ENCODE measurements around the gene ROM1. TPM values are rescaled to one million over a fixed set of nuclear protein-coding genes. Genes with fewer than 3 reads are reported as not detected.
"Not testable (repeated sequence)": the region's sequence is repeated elsewhere in the genome, so short reads cannot be mapped to it uniquely, and the experiment has no call there.

ROM1 gene
- total RNA-seq, 1 donor from 2014 or later: 2.1 TPM

GRCh38 chr11:62648967-62649364 is 35.9 kb downstream of the ROM1 start:
- Mint-ChIP-seq H3K27ac (ENCODE audit: unreplicated experiment) (no peak overlapping the region), H3K9me3 (ENCODE audit: unreplicated experiment) (no peaks in the 10 kb centered on the region)

DNA sequence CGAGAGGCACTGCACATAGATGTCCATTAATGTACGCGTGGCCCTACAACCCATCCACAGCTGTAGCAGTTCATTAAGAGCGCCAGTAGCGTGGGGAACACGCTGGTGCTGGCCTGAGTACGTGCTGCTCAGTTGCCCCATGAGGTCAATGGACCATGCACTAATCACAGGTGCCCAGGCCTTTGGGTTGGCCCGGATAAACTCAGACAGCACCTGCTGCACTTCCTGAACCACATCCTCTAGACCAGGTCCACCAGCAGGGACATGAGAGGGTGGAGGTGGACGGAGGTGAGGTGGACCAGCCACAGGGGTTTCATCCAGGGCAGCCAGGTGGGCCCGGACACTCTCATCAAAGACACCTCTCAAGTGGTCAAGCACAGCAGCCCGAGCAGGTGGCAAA is 36.4 kb downstream of the ROM1 start:
- no peak overlapping the region for H3K27ac Mint-ChIP-seq (ENCODE audit: unreplicated experiment)
- no peak for DNase-seq (ENCODE audit: low spot score)
- no peaks in the 10 kb centered on the region for H3K9me3 Mint-ChIP-seq (ENCODE audit: unreplicated experiment)
- peaks cover 22% of the 10 kb centered on the region for H3K4me1 Mint-ChIP-seq (ENCODE audit: unreplicated experiment)
- H3K36me3 Mint-ChIP-seq (ENCODE audit: low read depth, unreplicated experiment): peaks cover 25% of the 10 kb centered on the region
- H3K27me3 Mint-ChIP-seq (ENCODE audit: unreplicated experiment): peaks cover 19% of the 10 kb centered on the region
- no peak overlapping the region for H3K4me3 Mint-ChIP-seq (ENCODE audit: unreplicated experiment)
- no peak for TF ChIP-seq CTCF (IDR thresholded peaks at IDR 0.05; ENCODE audit: unreplicated experiment)

More at GRCh38 chr11:62648967-62649364, 35.9 kb downstream of the ROM1 start:
- TF ChIP-seq CTCF (IDR thresholded peaks at IDR 0.05; ENCODE audit: unreplicated experiment): no peak
- DNase-seq (ENCODE audit: low spot score): no peak
- Mint-ChIP-seq H3K4me1 (ENCODE audit: unreplicated experiment) (peaks cover 22% of the 10 kb centered on the region), H3K36me3 (ENCODE audit: low read depth, unreplicated experiment) (peaks cover 28% of the 10 kb centered on the region), H3K4me3 (ENCODE audit: unreplicated experiment) (no peak overlapping the region), H3K27me3 (ENCODE audit: unreplicated experiment) (peaks cover 14% of the 10 kb centered on the region)

DNA sequence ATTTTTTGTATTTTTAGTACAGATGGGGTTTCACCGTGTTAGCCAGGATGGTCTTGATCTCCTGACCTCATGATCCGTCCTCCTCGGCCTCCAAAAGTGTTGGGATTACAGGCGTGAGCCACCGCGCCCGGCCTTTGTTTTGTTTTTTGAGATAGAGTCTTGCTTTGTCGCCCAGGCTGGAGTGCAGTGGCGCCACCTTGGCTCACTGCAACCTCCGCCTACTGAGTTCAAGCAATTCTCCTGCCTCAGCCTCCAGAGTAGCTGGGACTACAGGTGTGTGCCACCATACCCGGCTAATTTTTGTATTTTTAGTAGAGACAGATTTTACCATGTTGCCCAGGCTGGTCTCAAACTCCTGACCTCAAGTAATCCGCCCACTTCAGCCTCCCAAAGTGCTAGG is 37.2 kb downstream of the ROM1 start:
- H3K4me3 Mint-ChIP-seq (ENCODE audit: unreplicated experiment); H3K9me3 Mint-ChIP-seq (ENCODE audit: unreplicated experiment); DNase-seq (ENCODE audit: low spot score); H3K27ac Mint-ChIP-seq (ENCODE audit: unreplicated experiment): not testable (repeated sequence)
- peaks cover 22% of the 10 kb centered on the region for H3K36me3 Mint-ChIP-seq (ENCODE audit: low read depth, unreplicated experiment)
- peaks cover 16% of the 10 kb centered on the region for H3K27me3 Mint-ChIP-seq (ENCODE audit: unreplicated experiment)
- peaks cover 16% of the 10 kb centered on the region for H3K4me1 Mint-ChIP-seq (ENCODE audit: unreplicated experiment)

- no peak for TF ChIP-seq CTCF (IDR thresholded peaks at IDR 0.05; ENCODE audit: unreplicated experiment)
- H3K36me3 Mint-ChIP-seq (ENCODE audit: low read depth, unreplicated experiment): peaks cover 12% of the 10 kb centered on the region
- H3K4me1 Mint-ChIP-seq (ENCODE audit: unreplicated experiment): peaks cover 7% of the 10 kb centered on the region
- H3K27ac Mint-ChIP-seq (ENCODE audit: unreplicated experiment): peak overlapping the region; percentile 82
- DNase-seq (ENCODE audit: low spot score): no peak
- H3K4me3 Mint-ChIP-seq (ENCODE audit: unreplicated experiment): peak overlapping the region; percentile 95
- no peaks in the 10 kb centered on the region for H3K9me3 Mint-ChIP-seq (ENCODE audit: unreplicated experiment)
- H3K27me3 Mint-ChIP-seq (ENCODE audit: unreplicated experiment): peaks cover 12% of the 10 kb centered on the region
These were observed 39.3 kb downstream of the ROM1 start for GRCh38 chr11:62652161-62653006.

DNA sequence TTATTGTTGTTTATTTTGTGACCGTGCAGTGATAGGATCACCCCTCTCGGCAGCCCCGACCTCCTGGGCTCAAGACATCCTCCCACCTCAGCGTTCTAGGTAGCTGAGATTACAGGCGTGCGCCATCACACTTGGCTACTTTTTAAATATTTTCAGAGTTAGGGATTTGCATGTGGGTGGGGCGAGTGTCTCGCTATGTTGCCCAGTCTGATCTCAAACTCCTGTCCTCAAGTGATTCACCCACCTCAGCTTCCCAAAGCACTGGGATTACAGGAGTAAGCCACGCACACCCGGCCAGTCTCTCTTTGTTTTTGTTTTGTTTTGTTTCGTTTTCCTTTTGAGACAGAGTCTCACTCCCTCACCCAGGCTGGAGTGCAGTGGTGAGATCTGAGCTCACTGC is 41.2 kb downstream of the ROM1 start:
- H3K9me3 Mint-ChIP-seq (ENCODE audit: unreplicated experiment): no peaks in the 10 kb centered on the region
- peaks cover 4% of the 10 kb centered on the region for H3K36me3 Mint-ChIP-seq (ENCODE audit: low read depth, unreplicated experiment)
- H3K4me3 Mint-ChIP-seq (ENCODE audit: unreplicated experiment): no peak overlapping the region
- peaks cover 8% of the 10 kb centered on the region for H3K27me3 Mint-ChIP-seq (ENCODE audit: unreplicated experiment)
- TF ChIP-seq CTCF (IDR thresholded peaks at IDR 0.05; ENCODE audit: unreplicated experiment): no peak
- peak overlapping the region; percentile 24 for H3K27ac Mint-ChIP-seq (ENCODE audit: unreplicated experiment)
- peaks cover 7% of the 10 kb centered on the region for H3K4me1 Mint-ChIP-seq (ENCODE audit: unreplicated experiment)
- no peak for DNase-seq (ENCODE audit: low spot score)
